ENCODE results near the gene MYO1C. TPM values are rescaled to one million over a fixed set of nuclear protein-coding genes. Genes with fewer than 3 reads are reported as not detected.

Gene MYO1C
- total and polyA plus RNA-seq, 2 of the 8 experiments (the other 6 are each of a cell fraction or from before 2014, with no cell fraction given), result 40.1 to 78.6 TPM

DNA sequence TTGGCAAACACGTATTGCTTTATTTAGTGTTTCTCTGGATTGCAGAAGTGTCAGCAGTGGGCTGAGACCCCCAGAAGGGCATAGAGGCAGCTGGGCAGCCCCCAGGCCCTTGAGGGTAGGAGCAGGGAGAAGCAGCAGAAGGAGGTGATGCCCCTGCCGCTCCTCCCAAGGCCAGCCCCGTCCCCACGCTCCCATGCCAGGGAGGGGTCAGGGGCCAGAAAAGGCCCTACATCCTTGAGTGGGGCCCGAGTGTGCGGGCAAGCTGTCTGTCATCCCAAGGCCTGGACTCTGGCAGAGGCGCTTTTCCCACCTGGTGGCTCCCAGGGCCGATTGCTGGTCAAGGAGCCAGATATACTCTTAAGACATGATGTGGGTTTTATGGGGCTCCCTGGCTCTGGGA lies 28.3 kb downstream of the MYO1C start (continued):
- no peak for TF ChIP-seq CHD7 (IDR thresholded peaks at IDR 0.05; ENCODE audit: insufficient replicate concordance, low read length)
- TF ChIP-seq KDM5A (IDR thresholded peaks at IDR 0.05; ENCODE audit: low read length), result no peak
- TF ChIP-seq RXRA (IDR thresholded peaks at IDR 0.05; ENCODE audit: insufficient read depth, low read depth, low read length), result no peak
- TF ChIP-seq EP300 (IDR thresholded peaks at IDR 0.05; ENCODE audit: borderline replicate concordance in 1 of 2, low read depth in 2 of 2, low read length in 2 of 2), result no peak
- TF ChIP-seq CREB1 (IDR thresholded peaks at IDR 0.05), result no peak
- TF ChIP-seq EGR1 (IDR thresholded peaks at IDR 0.05; ENCODE audit: borderline replicate concordance, low read depth, low read length), result no peak
- TF ChIP-seq PHF8 (conservative IDR thresholded peaks at IDR 0.05; ENCODE audit: low read depth, low read length), result no peak
- no peak for TF ChIP-seq BRCA1 (IDR thresholded peaks at IDR 0.05; ENCODE audit: low read depth, low read length)
- TF ChIP-seq GTF2F1 (IDR thresholded peaks at IDR 0.05; ENCODE audit: borderline replicate concordance, low read depth, low read length), result no peak
- TF ChIP-seq, protein P1, sequence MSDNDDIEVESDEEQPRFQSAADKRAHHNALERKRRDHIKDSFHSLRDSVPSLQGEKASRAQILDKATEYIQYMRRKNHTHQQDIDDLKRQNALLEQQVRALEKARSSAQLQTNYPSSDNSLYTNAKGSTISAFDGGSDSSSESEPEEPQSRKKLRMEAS (IDR thresholded peaks at IDR 0.05), result no peak
- TF ChIP-seq SAP30 (IDR thresholded peaks at IDR 0.05; ENCODE audit: insufficient read depth, insufficient replicate concordance, low read length), result no peak
